HG03108 (cell line): ENCODE measurements around the gene ZNRF3.
"Not testable (repeated sequence)": the region's sequence is repeated elsewhere in the genome, so short reads cannot be mapped to it uniquely, and the experiment has no call there.

Experiments used
- ATAC-seq: cut with Tn5 transposase; IDR thresholded peaks from one replicate; pipeline ENCODE4 v1.9.1; 2021; ENCODE audit warnings: moderate library complexity; ENCODE audit not compliant: unreplicated experiment

ZNRF3 gene

DNA sequence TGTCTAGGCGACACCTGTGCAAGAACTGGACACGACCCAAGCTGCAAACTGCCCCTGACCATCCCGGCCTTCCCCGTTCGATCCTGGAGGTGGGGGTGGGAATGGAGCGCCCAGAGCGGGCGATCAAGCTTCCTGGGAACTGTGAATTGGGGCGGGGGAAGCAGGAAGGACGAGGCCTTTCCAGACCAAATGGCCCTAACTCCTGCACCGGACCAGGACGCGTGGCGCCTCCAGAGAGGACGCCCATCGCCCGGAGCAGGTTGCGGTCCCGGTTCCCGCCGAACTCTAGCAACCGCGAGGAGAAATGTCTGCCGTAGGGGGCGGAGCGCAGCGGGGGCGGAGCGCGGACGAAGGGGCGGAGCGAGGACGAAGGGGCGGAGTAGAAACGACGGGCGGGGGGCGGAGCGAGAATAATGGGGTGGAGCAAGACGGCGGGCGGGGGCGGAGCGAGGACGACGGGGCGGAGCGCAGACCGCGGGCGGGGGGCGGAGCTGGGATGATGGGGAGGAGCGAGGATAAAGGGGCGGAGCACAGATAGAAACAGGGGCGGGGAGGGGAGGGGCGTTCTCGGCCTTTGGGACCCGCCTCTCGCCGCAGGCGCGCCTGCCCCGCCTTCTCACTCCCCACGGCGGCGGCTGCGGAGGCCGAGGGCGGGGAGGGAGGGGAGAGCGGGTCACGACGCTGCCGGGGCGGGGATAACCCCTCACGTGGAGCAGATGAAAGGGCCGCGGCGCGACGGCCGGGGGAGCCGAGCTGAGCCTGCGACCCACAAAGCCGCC is at the start of gene ZNRF3:
TSS of gene ZNRF3 (plus strand) at position 695 of the 779 bp plus-strand sequence. CDS start 195 bp downstream, outside the sequence.
- ATAC-seq, result no peak

DNA sequence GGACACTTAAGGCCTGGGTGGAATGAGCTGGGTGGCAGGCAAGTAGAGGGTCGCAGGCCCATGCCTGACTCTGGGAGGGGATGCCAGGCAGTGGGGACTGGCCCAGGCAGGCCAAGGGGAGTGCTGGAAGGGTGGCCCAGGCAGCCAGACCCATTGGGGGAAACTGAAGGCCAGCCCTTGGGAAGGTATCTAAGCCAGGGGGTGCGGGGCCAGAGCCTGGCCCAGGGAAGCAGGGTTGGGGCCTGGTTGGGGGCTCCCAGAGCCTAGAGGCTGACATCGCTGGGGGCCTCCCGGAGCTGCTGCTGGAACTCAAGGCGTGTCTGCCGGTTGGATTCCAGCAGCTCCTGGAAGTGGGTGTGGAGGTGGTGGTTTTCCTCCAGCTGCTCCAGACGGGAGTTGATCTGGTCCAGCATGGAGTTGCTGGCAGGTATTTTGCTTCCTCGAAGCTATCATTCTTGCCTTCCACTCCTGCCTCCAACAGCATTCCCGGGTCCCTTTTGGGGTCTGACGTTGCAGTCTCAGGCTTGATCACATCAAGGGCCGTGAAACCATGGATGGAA is 47.7 kb upstream of the ZNRF3 start:
- ATAC-seq, result no peak

DNA sequence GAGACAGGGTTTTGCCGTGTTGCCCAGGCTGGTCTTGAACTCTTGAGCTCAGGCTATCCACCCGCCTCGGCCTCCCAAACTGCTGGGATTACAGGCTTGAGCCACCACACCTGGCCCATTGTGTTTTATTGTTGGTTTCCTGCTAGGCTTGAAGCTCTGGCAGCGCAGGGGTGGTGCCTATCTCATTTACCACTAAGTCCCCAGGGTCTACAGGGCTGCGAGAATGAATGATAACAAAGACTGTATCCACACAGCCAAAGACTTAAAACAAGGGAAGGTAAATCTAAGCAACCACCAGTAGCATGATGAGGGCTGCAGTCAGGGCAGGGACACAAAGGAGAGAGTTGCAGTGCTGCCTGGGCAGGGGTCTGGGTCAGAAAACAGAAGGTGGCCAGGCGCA is 45.7 kb upstream of the ZNRF3 start:
- no peak for ATAC-seq

DNA sequence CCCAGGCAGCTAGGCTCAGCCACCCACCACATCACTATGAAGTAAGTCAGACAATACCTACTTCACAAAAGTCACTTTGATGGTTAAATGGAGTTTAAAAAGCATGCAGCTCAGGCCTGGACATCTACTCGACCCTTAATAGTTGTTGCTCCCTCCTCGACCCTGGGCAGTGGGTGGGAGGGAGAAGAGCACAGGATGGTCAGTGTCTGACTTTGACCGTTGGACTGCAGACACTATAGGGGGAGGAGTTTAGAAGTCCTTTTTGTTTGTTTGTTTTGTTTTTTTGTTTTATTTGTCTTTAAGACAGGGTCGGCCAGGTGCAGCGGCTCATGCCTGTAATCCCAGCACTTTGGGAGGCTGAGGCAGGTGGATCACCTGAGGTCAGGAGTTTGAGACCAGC is 44.4 kb upstream of the ZNRF3 start:
- no peak for ATAC-seq

DNA sequence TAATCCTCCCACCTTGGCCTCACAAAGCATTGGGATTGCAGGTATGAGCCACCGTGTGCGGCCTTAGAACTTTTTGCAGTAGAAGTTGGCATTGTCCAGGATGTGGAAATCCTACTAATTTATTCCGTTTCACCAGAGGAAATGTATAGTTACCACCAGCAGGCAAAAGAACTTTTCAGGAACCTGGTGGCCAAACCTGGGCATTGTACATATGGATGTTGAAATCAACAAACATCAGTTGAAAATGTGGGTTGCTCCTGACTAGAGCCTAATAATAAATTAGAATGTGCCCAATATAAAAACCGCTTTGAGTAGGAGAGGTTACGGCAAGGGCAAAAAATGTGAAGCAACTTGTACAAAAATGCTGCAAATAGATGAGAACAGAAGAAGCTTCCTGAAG is 42.3 kb upstream of the ZNRF3 start:
- no peak for ATAC-seq

DNA sequence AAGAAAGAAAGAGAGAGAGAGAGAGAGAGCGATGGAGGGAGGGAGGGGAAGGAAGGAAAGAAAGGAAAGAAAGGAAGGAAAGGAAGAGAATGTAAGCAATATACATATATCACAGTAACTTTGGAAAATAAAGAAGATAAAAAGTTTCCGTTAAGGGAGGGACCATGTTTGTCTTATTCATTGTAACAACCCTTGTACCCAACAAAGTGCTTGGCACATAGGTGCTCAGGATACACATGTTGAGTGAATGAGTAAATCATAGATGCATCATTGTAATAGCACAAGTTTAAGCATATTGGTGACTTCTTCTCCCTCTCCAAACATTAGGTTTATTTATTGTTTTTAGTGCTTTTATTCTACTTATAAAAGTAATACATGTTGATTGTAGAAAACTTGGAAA is 39.7 kb upstream of the ZNRF3 start:
- no peak for ATAC-seq

DNA sequence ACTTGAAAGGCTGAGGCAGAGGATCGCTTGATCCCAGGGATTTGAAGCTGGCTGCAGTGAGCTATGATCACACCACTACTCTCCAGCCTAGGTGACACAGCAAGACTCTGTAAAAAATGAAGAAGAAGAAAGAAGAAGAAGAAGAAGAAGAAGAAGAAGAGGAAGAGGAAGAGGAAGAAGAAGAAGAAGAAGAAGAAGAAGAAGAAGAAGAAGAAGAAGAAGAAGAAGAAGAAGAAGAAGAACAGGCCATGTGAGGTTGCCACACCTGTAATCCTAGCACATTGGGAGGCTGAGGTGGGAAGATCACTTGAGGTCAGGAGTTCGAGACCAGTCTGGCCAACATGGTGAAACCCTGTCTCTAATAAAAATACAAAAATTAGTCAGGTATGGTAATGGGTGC is 39.1 kb upstream of the ZNRF3 start:
- not testable (repeated sequence) for ATAC-seq

DNA sequence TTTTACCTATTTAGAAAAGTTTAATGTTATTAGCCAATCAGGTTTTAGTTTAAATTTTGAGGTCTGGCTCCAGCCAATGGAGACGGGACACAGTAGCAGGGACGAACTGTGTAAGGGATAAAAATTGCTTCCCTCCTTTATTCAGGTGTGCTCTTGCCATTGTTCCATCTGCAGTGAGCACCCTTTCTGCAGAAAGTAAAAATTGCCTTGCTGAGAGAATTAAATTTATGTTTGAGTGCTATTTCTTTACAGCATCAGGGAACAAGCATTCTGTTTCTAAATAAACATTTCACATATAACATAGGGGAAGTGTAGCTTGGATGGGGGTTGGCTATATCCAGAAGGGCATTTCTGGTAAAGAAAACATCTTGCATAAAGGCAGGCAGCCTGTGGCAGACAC is 36.4 kb upstream of the ZNRF3 start:
- ATAC-seq, result no peak

DNA sequence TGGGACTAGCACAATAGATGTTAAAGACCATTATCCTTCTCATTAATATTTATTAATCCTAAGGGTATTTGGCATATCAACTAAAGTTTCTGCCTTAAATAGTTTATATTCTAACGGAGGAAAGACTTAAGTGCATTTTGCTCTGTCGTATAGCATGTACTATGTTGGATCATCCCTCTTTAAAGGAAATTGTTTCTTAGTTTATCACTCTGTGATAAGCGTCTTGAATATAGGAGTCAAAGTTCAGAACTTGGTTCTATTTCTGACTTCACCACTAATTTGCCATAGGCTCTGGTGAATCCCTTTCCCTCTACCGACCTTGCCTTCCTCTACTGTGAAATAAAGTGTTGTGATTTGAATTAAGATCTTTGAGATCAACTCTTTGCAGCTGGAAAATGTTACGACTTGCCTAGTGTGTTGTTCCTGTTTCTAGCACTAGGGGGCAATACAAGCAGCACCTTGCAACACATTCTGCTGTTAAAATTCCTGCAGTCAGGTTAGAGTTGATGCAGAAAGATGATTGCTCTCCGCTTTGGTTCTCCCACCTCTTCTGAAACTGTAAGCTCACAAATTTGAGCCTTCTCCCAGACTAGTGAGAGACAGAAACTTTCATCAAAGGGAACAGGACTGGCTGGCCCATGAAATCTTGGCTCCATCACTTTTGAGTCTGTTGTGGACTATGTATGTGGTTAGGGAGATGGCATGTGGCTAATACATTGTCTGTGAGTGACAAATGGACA is 27.8 kb upstream of the ZNRF3 start:
- no peak for ATAC-seq

DNA sequence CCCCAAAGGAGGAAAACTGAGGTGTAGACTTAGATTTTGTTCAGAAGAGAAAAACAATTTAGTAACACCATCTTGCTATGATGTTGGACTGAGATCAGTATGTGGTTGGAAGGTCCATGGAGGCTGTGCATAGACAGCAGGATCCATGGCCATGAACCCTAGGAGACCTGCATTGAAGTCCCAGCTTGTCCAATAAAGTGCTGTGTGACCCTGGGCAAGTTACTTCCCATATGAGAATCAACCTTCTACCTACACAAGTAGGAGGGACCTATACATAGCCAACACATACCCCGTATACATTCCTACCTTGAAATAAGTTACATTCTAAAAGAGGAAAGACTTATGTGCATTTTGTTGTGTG is 27.3 kb upstream of the ZNRF3 start:
- ATAC-seq, result no peak

DNA sequence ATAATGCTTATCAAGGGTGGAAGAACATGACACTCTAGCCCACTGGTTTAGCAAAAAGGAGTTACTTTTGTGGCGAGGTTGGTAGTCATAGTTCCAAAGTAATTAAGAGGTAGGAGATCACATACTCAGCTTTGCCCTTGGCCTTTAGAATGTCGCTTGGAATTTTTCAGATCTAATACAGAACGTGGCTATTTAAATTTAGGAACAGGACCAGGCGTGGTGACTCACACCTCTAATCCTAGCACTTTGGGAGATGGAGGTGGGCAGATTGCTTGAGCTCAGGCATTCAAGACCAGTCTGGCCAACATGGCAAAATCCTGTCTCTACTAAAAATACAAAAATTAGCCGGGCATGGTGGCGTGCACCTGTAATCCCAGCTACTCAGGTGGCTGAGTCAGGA is 26.1 kb upstream of the ZNRF3 start:
- no peak for ATAC-seq

DNA sequence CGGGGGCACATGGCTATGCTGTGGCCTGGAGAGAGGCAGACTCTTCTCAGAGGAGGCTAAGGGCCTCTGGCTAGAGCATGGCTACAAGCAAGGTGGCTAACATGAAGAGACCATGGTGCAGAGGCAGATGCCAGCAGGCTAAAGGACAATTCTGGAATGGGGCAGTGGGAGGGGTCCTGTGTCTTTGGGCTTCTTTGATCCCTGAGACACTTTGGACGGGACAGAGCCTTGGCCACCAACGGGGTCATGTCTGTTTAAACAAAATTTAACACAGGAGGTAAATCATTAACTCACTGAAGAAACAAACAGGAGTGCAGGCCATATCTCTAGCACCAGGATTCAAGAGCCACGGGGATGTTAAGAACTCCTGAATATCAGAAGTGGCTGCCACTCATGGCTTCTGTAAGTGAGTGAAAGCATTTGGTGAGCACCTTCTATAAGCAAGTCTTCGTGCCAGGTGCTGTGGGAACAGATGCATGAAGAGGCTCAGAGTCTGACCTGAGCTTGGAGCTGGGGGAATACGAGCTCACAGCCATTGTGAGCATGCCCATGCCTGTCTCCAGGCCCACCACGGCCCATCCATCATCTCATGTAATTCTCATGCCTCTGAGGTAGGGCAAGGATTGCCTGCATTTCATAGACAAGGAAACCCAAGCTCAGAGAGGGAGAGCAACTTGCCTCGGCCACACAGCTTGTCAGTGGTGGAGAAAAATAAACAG is 18.3 kb upstream of the ZNRF3 start:
- no peak for ATAC-seq

DNA sequence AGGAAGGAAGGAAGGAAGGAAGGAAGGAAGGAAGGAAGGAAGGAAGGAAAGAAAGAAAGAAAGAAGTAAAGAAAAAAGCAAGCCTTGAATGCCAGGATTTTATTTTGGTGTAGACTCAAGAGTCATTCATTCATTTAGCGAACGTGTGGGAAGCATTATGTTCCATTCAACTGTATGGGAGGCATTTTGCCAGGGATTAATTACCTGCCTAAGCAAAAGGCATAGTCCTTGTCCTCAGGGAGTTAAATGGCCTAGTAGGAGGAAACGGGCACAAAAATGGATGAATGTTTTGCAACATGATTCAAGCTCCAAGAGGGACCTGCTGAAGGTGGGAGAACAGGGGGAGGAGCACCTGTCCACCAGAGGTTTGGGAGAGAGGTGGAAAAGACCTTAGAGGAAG is 16.2 kb upstream of the ZNRF3 start:
- ATAC-seq, result no peak

DNA sequence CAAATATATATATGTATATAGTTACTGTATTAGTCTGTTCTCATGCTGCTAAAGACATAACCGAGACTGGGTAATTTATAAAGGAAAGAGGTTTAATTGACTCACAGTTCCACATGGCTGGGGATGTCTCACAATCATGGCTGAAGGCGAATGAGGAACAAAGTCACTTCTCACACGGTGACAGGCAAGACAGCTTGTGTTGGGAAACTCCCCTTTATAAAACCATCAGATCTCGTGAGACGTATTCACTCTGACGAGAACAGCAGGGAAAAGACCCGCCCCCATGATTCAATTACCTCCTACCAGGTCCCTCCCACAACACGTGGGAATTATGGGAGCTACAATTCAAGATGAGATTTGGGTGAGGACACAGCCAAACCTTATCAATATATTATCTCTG is 15.0 kb upstream of the ZNRF3 start:
- not testable (repeated sequence) for ATAC-seq

DNA sequence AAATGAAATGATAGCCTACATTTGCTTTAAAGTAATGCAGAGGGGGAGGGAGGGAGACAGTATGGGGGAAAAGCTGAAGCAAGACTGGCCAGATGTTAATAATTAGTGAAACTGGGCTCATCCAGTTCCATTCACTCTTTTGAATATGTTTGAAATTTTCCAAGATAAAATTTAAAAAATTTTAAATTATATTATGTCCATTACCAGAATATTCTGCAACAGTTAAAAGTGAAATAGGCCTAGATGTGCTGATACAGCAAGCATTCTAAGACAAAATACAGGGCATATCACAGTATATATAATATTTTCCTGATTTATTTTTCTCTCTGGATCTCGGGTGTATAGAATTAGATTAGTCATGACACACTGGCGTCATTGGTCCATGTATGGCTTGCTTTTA is 13.6 kb upstream of the ZNRF3 start:
- ATAC-seq, result no peak

DNA sequence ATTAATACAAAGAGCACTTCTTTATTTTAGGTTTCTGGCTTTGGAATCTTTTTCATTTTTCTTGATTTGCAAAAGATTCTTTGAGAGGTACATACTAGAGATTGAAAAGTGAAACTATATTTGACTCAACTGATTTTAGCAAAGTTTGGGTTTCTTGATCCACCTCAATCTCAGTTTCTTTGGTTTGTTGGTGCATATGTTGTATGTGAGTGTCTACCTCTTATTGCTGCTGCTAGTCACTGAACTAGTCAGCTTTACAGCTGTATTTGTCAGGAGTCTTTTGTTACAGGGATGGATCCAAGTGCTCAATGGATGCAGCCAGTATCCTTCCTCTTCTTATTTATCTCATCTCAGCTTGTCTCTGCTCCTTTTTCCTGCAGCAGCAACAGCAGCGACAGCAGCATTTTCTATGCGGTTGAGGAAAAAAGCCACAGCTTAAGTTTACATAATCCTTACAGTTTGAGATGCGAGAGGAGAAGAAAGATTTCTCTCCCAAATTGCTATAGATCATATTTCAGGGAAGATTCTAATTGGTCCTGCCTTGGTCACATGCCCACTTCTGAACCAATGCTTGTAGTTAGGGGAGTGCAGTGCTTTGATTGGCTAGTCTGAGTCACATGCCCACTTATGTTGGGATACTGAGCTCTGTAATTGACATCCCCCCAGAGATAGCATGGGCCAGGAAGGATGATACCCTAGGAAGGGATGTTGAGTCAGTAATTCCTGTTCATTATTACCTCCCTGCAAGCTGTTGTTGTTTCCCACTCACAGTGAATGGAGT is 10.0 kb upstream of the ZNRF3 start:
- ATAC-seq, result no peak

DNA sequence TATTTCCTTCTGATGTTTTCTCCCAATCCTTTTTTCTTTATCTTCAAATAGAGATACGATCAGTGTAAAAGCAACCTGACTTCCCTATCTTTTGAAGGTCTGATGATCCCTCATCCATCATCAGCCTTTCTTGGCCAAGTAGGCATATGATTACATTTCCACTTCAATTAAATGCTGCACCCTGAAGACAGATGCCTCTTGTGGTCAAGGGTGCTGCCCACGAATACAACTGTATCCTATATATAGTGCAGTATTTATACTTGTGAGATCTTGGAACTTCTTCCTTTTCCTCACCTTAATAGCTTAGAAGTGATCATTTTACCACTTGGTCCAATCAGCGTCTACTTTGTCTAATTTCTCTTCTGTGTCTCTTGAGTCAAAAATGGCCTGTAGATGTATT is 9.3 kb upstream of the ZNRF3 start:
- no peak for ATAC-seq

DNA sequence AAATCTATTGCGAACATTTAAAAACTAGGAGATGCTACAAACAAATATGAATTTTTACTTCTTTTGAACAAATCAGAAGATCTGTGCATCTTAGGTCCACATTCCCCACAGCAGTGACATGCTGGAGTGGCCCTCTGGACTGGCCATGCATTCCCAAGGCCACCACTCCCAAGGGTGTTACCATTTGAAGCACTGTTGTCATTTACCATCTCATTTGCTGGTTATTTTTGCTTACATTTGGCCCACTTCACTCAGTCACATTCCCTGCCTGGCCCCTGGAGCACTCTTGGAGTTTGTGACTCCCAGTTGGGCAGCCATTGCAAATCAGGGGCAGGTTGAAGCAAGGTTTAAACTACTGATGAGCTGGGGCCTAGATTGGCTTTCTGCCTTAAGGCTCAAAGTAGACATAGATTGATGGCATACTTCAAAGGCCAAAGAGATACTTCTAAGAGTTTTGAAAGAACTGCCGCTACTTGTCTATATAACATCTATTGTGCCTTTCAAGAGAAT is 8.5 kb upstream of the ZNRF3 start:
- ATAC-seq, result no peak

DNA sequence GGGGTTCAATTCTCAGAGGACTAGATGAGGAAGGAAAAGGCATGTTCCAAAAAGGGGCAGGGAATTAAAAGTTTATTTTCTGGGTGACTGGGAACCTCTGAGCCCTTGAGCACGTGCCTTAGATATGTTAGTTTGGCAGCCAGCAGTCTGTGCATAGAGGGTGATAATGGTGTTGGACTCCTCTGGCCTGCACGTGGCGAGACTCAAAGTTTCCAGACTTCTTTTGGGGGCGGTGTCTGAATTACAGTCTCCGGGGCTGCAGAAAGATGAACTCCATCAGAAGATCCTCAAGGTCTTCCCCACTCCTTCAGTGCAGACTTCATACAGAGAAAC is 861 bp upstream of the ZNRF3 start:
- no peak for ATAC-seq

DNA sequence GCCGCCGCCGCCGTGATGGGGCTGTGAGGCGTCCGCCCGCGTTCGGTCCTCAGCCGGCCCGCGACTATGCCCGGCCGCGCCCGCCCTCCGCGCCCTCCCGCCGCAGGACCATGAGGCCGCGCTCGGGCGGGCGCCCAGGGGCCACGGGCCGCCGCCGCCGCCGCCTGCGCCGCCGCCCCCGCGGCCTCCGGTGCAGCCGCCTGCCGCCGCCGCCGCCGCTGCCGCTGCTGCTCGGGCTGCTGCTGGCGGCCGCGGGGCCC is 215 bp downstream of the ZNRF3 start:
- ATAC-seq, result no peak
